Coronary artery (tissue), 2 donors: Measurements from ENCODE around the gene S100A3.
"Not testable (repeated sequence)": the region's sequence is repeated elsewhere in the genome, so short reads cannot be mapped to it uniquely, and the experiment has no call there.

Experiments
- DNase-seq: peaks from one replicate; pipeline ENCODE4 v3.0.0-alpha.2; 2017; ENCODE audit warnings: low spot score
- H3K27ac ChIP-seq, 2 donors: fragments of 200-600 bp; sonication (generic); one replicate each; pipeline ENCODE4 v1.5.1; 2016 to 2019
- H3K4me3 ChIP-seq: fragments of 200-600 bp; sonication (generic); 2 replicates; pipeline ENCODE4 v1.5.1; 2016; ENCODE audit warnings: mild to moderate bottlenecking, moderate library complexity
- TF ChIP-seq, protein P1 (sequence below): fragments of 200-600 bp; sonication (generic); IDR thresholded peaks from one replicate; pipeline ENCODE4 v1.5.1; 2019; ENCODE audit warnings: antibody characterized with exemption

Gene S100A3

DNA sequence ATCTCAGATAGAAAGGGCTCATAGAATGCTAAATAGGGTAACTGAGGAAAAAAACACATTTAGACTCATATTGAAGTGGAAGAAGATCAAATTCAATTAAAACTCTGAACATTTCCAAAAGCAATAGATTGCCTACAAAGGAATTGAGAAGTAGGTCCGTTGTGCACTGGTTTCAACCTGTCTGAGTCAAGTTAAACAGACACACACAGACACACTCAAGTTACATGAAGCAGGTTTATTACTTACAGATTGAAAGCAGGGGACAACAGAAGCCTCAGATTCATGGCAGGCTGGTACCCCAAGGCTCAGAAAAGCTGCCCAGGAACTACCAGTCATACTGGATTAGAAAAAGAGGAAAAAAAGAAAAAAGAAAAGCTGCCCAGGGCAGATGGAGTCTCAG, 37.3 kb upstream of the S100A3 start:
- Histone ChIP-seq H3K4me3 (no peak overlapping the region), H3K27ac (no peak overlapping the region)
- no peak for DNase-seq
- TF ChIP-seq, protein P1, sequence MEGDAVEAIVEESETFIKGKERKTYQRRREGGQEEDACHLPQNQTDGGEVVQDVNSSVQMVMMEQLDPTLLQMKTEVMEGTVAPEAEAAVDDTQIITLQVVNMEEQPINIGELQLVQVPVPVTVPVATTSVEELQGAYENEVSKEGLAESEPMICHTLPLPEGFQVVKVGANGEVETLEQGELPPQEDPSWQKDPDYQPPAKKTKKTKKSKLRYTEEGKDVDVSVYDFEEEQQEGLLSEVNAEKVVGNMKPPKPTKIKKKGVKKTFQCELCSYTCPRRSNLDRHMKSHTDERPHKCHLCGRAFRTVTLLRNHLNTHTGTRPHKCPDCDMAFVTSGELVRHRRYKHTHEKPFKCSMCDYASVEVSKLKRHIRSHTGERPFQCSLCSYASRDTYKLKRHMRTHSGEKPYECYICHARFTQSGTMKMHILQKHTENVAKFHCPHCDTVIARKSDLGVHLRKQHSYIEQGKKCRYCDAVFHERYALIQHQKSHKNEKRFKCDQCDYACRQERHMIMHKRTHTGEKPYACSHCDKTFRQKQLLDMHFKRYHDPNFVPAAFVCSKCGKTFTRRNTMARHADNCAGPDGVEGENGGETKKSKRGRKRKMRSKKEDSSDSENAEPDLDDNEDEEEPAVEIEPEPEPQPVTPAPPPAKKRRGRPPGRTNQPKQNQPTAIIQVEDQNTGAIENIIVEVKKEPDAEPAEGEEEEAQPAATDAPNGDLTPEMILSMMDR = no peak

DNA sequence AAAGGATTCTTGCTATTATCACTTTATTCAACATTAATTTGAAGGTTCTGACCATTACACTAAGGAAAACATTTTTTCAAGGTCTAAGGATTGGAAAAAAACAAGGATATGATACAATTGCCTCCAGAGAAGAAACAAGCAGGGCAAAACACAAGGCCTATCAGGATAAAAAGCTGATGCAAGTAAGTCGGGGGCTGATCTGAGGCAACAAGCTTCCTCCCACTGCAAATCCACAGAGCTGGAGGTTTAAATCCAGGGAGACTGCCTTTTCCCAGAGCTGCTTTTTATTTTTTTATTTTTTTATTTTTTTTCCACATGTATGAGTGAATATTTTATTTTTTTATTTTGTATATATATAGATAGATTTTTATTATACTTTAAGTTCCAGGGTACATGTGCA, 35.9 kb upstream of the S100A3 start:
- TF ChIP-seq, protein P1 = no peak
- no peak overlapping the region for H3K27ac ChIP-seq
- no peak for DNase-seq
- H3K4me3 ChIP-seq = no peak overlapping the region

DNA sequence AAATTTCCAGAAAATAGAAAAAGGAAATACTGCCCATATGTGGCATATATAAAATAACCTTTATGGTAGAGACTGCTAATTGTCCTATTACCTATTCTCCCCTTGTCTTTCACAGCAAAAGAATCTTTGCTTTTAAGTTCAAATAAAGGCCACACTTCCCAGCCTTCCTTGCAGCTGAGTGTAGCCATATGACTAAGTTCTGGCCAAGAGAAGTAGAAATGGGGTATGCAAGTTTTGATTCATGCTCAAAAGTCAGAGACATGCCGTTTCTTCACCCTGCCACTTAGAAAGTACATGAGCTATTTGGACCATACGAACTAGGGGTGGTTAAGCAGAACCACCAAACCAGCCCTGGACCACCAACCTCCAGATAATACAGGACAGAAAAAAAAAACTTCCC, 34.9 kb upstream of the S100A3 start:
- no peak for DNase-seq
- TF ChIP-seq, protein P1 = no peak
- H3K27ac ChIP-seq = no peak overlapping the region
- H3K4me3 ChIP-seq = no peak overlapping the region

DNA sequence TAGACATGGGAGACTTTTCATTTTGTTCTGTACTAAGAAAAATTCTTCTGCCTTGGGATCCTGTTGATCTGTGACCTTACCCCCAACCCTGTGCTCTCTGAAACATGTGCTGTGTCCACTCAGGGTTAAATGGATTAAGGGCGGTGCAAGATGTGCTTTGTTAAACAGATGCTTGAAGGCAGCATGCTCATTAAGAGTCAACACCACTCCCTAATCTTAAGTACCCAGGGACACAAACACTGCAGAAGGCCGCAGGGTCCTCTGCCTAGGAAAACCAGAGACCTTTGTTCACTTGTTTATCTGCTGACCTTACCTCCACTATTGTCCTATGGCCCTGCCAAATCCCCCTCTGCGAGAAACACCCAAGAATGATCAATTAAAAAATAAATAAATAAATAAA, 34.5 kb upstream of the S100A3 start:
- H3K4me3 ChIP-seq, DNase-seq: not testable (repeated sequence)

DNA sequence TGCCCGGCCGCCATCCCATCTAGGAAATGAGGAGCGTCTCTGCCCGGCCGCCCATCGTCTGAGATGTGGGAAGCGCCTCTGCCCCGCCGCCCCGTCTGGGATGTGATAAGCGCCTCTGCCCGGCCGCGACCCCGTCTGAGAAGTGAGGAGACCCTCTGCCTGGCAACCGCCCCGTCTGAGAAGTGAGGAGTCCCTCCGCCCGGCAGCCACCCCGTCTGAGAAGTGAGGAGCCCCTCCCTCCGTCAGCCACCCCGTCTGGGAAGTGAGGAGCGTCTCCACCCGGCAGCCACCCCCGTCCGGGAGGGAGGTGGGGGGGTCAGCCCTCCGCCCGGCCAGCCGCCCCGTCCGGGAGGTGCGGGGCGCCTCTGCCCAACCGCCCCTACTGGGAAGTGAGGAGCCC, 33.8 kb upstream of the S100A3 start:
- H3K27ac ChIP-seq, DNase-seq, H3K4me3 ChIP-seq: not testable (repeated sequence)

More for the DNA sequence above, 34.5 kb upstream of the S100A3 start:
- H3K27ac ChIP-seq = not testable (repeated sequence)

GRCh38 chr1:153578936-153579335, 29.9 kb upstream of the S100A3 start:
- TF ChIP-seq, protein P1 = no peak
- DNase-seq = no peak
- H3K4me3 ChIP-seq = no peak overlapping the region
- H3K27ac ChIP-seq = no peak overlapping the region

DNA sequence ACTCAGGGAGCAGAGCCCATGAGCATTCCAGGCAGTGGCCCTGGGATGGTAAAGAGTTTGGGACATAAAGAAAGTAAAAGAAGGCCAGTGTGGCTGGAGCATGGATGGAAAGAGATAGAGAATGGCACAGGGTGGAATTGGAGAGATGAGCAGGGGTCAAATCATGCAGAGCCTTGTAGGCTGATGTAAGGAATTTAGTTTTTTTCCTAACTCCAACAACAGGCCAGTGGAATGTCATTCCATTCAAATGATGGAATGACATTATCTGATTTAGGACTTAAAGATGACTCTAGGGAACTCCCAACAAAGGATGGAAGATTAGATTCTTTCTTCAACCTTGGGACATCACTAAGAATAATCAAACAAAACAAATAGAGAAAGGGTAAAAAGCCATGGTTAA, 29.4 kb upstream of the S100A3 start:
- Histone ChIP-seq H3K27ac (no peak overlapping the region), H3K4me3 (no peak overlapping the region)
- TF ChIP-seq, protein P1 = no peak
- DNase-seq = no peak

DNA sequence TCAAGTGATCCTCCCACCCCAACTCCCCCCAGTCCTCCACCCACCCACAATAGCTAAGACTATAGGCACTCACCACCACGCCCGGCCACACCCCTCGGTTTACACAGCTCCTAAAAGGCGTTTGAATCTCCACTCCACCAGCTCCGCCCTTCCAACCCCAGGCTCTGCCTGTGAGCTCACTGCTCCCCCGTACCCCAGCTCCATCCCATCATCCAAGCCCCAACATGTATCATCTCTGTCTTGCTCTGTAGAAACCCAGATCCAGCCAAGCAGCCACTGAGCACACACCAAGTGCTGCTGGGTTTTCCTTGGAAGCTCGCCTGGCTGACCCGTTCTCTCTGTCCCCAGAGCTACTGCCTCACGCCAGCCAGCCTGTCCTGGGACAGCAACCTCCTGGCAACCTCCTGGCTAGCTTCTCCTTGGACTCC, 28.6 kb upstream of the S100A3 start:
- no peak overlapping the region for H3K27ac ChIP-seq
- no peak for DNase-seq

More for the DNA sequence above, 28.6 kb upstream of the S100A3 start:
- H3K4me3 ChIP-seq = no peak overlapping the region
- TF ChIP-seq, protein P1 = no peak
